NCI-H1105 treated with DMSO at 0.1 percent for 48 hours (cell line): Measurements from ENCODE around the gene GTF2A1.
"Not testable (repeated sequence)": the region's sequence is repeated elsewhere in the genome, so short reads cannot be mapped to it uniquely, and the experiment has no call there.

Experiments used
- DNase-seq: peaks from one replicate; lab custom pipeline; 2025; lab: John Stamatoyannopoulos, UW

The GTF2A1 gene

DNA sequence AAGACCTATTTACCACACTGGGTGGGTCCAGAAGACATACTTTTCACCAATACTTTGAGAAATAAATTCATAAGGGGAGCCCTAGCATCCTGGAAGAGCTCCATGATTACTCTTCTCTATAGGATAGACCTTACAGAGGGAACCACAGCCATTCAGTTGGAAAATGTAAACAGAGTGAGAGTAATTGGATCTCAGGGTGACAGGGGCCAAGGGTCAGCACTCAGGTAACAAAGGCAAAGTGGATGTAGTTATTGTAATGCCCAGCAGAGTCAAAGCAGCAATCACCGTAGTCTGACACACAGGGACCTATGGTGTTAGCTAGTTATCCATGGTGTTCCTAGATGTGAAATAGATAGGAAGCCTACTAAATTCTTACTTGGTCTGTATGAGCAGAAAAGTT lies 10.8 kb upstream of the GTF2A1 start:
- no peak for DNase-seq

- no peak for DNase-seq
Measured at GRCh38 chr14:81224222-81224621, 3.5 kb upstream of the GTF2A1 start.

GRCh38 chr14:81223788-81224187 lies 3.0 kb upstream of the GTF2A1 start:
- DNase-seq: not testable (repeated sequence)

- no peak for DNase-seq
Measured at GRCh38 chr14:81222691-81223090, 1.9 kb upstream of the GTF2A1 start.

DNA sequence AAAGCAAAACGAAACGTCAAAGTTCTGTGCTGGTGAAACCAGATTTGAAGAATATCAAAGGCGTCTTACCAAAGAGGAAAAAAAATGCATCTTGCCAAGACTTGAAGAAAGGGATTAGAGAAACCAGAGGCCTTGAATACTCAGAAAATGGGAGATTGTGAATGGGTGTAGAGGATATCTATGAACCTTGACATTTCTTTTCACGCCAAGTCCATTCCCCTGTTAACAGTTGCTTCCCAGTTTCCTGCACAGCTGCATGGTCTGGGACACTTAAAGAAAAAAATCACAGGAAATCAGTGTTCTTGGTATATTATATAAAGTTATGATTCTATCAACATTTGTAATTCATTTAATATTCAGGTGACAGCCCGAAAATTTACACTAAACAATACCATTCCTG lies 1.4 kb upstream of the GTF2A1 start:
- peak; percentile 15 for DNase-seq

- DNase-seq: no peak
Measured at GRCh38 chr14:81221579-81222102, 882 bp upstream of the GTF2A1 start.

DNA sequence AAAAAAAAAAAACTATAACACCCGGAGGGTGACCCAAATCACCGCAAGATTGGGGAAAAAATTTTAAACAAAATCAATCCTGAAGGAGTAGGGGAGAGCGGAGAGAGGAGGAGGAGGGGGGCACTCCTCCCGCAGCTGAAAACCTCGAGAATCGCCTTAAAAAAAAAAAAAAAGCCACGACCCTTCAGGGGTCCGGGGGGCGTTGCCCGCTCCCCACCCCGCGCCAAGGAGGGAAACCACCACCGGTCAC lies 254 bp downstream of the GTF2A1 start:
- DNase-seq: no peak

GRCh38 chr14:81219759-81220579 lies 790 bp downstream of the GTF2A1 start:
- peak; percentile 77 for DNase-seq

DNA sequence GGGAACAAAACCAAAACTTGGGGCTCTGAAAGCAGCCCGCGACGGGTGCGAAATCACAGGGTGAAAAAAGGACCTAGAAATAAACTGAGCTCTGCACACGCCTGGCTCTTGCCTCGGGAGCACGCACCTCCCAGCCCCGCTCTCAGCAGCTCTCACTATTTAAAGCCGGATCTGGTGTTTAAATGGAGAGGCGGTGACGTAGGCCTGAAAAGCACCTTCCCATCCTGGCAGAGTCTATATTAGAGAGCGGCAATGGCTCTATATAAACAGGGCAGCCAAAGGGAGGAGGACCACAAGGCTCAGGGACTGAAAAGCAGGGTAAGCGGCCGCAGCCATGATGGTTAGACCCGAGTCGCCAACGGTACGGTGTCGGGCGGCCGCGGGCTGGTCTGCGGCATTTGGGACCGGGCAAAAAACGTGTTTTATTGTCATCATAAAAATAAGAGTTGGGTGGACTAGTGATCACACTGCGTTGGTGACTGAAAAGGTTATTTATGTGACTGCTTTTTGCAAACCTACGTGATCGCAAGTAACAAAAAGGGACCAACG lies 1.5 kb downstream of the GTF2A1 start:
- peak; percentile 99 for DNase-seq

GRCh38 chr14:81211844-81212243 lies 8.9 kb downstream of the GTF2A1 start:
- DNase-seq: peak; percentile 18

- no peak for DNase-seq
Measured at GRCh38 chr14:81209167-81209836, 11.5 kb downstream of the GTF2A1 start.

- no peak for DNase-seq
Measured at GRCh38 chr14:81208489-81208888, 12.3 kb downstream of the GTF2A1 start.

GRCh38 chr14:81206115-81206514 lies 14.6 kb downstream of the GTF2A1 start:
- DNase-seq: no peak

DNA sequence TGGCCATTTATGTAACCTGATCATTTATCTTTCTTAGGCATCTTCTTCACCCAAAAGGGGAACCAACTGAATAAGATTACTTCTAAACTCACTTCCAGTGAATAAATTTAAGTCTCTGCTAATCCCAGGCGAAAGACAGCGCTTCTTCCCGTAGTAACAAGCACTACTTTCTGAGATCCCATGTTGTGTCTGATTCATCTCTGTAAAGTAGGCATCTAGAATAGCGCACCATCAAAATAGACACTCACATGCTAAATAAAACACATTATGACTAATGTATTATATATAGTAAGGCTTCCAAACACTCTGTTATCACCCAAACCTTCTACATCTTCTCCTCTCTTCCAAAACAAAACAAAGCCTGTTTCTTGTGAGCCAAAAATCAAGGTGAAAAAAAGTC lies 15.1 kb downstream of the GTF2A1 start:
- DNase-seq: no peak

DNA sequence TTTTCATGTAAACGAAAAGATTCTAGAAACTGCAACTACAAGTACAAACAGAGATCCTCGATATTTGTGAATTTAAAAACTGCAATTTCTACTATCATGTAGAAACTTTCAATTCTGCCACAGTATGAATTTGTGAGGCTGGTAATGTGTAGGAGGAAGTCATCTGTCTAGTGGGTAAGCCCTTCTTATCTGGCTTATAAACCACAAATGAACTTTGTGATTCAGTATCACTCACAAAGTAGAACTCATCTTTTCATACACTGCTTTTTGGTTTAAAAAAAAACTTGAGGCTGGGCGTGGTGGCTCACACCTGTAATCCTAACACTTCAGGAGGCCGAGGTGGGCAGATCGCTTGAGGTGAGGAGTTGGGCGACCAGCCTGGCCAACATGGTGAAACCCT lies 20.7 kb downstream of the GTF2A1 start:
- no peak for DNase-seq

DNA sequence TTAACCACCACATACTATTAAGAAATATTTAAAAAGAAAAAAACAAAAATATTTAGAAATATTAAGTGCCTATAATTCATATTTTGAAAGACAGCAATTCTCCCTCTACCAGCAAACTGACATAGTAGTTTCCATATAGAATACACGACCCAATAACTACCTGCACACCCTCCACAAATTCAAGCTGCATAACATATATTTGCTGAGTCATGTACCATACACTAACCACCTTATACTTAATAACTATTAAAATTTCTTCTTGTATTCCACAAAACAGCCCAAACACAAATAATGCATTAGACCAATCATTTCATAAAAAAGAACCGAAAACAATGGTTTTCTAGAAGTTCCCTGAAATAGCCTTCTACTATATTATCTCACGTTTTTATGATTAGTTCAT lies 21.7 kb downstream of the GTF2A1 start:
- no peak for DNase-seq

- DNase-seq: no peak
Measured at GRCh38 chr14:81198651-81199050, 22.1 kb downstream of the GTF2A1 start.

DNA sequence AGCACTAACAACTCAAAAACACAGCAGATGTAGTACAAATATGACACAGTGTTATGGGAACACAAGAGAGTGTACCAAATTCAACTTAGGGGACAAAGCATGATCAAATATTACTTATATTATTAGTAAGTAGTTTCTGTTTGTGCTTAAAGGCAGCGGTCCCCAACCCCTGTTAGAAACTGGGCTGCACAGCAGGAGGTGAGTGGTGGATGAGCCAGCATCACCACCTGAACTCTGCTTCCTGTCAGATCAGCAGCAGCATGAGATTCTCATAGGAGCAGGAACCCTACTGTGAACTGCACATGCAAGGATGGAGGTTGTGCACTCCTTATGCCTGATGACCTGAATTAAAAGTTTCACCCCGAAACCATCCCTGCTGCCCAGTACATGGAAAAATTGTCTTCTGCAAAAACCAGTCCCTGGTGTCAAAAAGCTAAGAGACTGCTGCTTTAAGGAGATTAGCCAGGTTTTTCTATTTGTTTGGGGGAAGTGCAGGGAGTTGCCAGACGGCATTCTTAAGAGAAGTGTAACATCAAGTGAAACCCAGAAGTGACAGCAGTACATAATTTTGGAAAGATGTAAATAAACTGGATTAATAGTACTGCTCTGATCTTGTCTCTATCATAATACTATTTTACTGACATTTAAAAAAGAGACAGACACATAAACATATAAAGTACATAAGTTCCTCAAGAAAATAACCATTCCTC lies 26.7 kb downstream of the GTF2A1 start:
- DNase-seq: no peak

DNA sequence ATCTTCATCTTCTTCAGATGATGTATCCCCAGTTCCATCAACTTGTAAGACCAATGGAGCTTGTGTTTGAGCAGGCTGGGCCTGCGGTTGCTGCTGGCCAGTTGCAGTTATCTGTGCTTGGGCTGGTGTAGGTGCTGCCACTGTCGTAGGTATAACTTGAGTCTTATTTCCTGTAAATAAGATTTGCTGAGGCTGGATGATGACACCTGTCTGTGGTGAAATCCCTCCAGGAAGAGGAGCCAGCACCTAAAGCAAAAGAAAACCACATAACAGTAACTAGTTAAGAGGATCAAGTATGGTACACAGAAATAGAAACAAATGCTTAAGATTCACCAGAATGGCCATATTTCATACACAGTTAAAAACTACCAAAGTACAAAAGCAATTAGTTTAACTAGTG lies 28.2 kb downstream of the GTF2A1 start:
- no peak for DNase-seq

DNA sequence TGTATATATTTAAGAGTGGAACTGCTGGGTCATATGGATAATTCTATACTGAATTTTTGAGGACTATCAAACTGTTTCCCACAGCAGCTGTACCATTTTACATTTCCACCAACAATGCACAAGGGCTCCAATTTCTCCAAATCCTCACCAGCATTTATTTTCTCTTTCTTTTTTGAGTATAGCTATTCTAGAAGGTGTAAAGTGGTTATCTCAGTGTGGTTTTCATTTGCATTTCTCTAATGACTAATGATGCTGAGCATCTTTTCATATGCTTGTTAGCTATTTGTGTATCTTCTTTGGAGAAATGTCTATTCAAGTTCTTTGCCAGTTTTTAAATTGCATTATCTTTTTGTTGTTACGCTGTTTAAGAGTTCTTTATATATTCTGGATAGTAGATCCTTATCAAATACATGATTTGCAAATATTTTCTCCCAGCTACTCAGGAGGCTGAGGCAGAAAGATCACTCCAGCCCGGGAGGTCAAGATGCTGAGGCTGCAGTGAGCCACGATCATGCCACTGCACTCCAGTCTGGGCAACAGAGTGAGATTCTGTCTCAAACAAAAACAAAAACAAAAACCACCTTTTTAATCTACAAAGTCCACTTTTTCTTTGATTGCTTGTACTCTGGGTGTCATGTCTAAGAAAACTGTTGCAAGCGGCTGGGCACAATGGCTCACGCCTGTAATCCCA lies 32.8 kb downstream of the GTF2A1 start:
- no peak for DNase-seq

DNA sequence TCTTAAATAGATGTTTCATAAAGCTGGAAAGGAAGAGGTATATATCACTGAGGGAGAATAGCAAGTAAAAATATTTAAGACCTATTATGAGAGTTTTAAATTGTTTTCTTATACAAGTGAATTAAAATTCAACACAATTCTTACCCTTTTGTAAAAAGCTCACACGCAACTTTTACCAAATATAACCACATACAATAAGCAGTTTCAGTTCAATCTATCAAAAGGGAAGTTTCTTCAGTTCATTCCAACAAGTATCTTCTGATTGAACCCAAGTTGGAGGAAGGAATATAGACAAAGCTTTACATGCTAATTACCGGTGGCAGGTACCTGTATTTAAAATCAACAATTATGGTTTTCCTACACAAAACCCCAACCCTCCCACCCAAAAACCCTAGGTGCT lies 41.1 kb downstream of the GTF2A1 start:
- no peak for DNase-seq

DNA sequence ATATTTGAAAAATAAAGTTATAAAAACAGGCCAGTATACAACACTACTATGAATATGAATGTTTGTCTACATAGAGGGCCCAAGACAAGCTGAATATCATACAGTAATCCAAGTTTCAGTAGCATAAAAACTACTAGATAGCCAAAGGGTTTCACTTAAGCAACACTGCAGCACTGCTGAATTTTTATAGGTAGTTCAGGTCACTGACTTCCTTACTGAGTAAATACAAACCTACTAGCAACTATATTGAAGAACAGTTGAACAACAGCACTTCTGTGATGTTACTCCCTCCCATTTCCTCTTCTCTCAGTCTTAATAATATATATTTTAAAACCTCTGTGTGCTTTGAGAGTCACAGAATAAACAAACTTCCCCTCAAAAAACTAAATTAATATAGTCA lies 42.7 kb downstream of the GTF2A1 start:
- no peak for DNase-seq
